Ovary (tissue), 9 donors: ENCODE data around the gene FGFBP2. TPM values are rescaled to one million over a fixed set of nuclear protein-coding genes. Genes with fewer than 3 reads are reported as not detected.

Experiments used
- DNase-seq, 5 donors: peaks; one replicate each; pipeline ENCODE4 v3.0.0-alpha.2; 2019 to 2020
- H3K27ac ChIP-seq, 2 donors: fragments of 200-600 bp; one replicate each; pipeline versions ENCODE4 v1.5.1 to v1.8.0; 2019 to 2022
- H3K27me3 ChIP-seq: fragments of 200-600 bp; one replicate; pipeline ENCODE4 v1.8.0; 2022
- H3K36me3 ChIP-seq: fragments of 200-600 bp; sonication (generic); one replicate; pipeline ENCODE4 v1.5.1; 2019
- H3K4me1 ChIP-seq: one replicate; pipeline ENCODE4 v1.8.1; 2013; ENCODE audit warnings: mild to moderate bottlenecking, moderate library complexity; ENCODE audit not compliant: insufficient read depth
- H3K4me3 ChIP-seq: fragments of 200-600 bp; sonication (generic); one replicate; pipeline ENCODE4 v1.5.1; 2017
- H3K9me3 ChIP-seq, 2 donors: fragments of 200-600 bp in 1 of 2; sonication (generic) in 1 of 2; one replicate each; pipeline versions ENCODE4 v1.5.1 to v1.8.1; 2013 to 2019; ENCODE audit warnings: mild to moderate bottlenecking in 1 of 2, moderate library complexity in 1 of 2
- EP300 ChIP-seq: sonication (generic); formaldehyde crosslinking; IDR thresholded peaks from one replicate; pipeline ENCODE4 v1.6.1; 2017; ENCODE audit warnings: antibody characterized with exemption
- POLR2A ChIP-seq: fragments of 450-650 bp; IDR thresholded peaks from one replicate; pipeline ENCODE4 v1.6.1; 2017; ENCODE audit warnings: antibody characterized with exemption, mild to moderate bottlenecking, moderate library complexity
- WGBS, 3 donors: extraction: QIAGEN DNeasy Blood & Tissue Kit in 1 of 3; methylation state at CpG; one replicate each; pipeline versions ENCODE4 v1.1.5 to v1.1.7; 2013 to 2017; 5-methylcytosine and 5-hydroxymethylcytosine counted together
- intact Hi-C, 4 donors: fragments of 100-400 bp; cut with DNase I; formaldehyde crosslinking; loops; one replicate each; pipeline versions ENCODE4 v1.11.0 to v1.15.1; 2022 to 2023
- polyA plus RNA-seq, 2 donors: library from polyadenylated mRNA; stranded (reverse); fragments of 200-250 nt in 1 of 2; fragments of 350-450 nt in 1 of 2; fragmentation: Illumina TruSeq in 1 of 2; extraction: RNeasy Lipid Tissue Mini Kit (QIAGEN cat#74804) in 1 of 2; gene quantifications; one replicate each; pipeline ENCODE4 v1.2.3, GENCODE V29; 2013 to 2014
- total RNA-seq, 7 donors: library from RNA; depleted of rRNA in 2 of 7; stranded (reverse); fragments of >200 nt in 2 of 7; fragmentation: NEBNext Ultra II Directional in 3 of 7; extraction: Animal tissue kit (Norgen Biotek cat#: 25700) in 3 of 7; gene quantifications; one replicate each; pipeline versions ENCODE4 v1.1.0 to v1.2.4, GENCODE V29; 2016 to 2023
- TF ChIP-seq, protein P1 (sequence below), 3 donors: fragments of 450-650 bp in 2 of 3; fragments of 200-600 bp in 1 of 3; IDR thresholded peaks; one replicate each; pipeline versions ENCODE4 v1.5.1 to v1.8.0; 2016 to 2022; ENCODE audit warnings: antibody characterized with exemption in 3 of 3, mild to moderate bottlenecking in 1 of 3
- donor health status: DM: no; HTN: no; CAD: no; lungs with moderate emphysema.
- donor health status: DM: no; HTN: no; CAD: no.
- donor health status: Bipolar disorder and iron deficiency.
- donor health status: DM: yes; HTN: yes; CAD: no.
- donor health status: DM: no; HTN: no; CAD: no.
- donor health status: DM: yes; HTN: yes; CAD: no.

The FGFBP2 gene
- total and polyA plus RNA-seq, 9 donors: 0.20 to 2.2 (median 1.0) TPM; not detected in 3

DNA sequence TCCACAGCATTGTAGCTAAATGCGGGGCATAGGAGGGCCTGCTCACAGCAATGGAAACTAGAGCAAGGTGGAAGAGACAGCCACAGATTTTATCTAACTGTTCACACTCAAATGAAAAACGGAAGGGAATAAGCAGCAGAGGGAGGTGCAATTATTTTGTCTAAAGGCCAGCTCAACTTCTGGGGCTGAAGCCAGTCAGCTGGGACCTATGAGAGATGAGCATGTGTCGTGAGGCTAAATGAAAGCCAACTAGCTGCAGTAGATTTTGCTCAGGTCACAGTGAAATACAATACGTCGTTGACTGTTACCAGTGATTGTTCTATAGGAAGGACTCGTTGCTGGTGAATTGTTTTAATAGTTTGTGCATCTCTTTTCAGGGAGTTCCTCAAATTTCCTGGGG lies 26.4 kb upstream of the FGFBP2 start:
- Histone ChIP-seq H3K27me3 (no peaks in the 10 kb centered on the region), H3K4me3 (no peak overlapping the region), H3K9me3 (no peaks in the 10 kb centered on the region), H3K27ac (no peak overlapping the region), H3K4me1 (no peaks in the 10 kb centered on the region), H3K36me3 (no peaks in the 10 kb centered on the region)
- no peak for DNase-seq
- intact Hi-C loops: no loop called here
- TF ChIP-seq, protein P1, sequence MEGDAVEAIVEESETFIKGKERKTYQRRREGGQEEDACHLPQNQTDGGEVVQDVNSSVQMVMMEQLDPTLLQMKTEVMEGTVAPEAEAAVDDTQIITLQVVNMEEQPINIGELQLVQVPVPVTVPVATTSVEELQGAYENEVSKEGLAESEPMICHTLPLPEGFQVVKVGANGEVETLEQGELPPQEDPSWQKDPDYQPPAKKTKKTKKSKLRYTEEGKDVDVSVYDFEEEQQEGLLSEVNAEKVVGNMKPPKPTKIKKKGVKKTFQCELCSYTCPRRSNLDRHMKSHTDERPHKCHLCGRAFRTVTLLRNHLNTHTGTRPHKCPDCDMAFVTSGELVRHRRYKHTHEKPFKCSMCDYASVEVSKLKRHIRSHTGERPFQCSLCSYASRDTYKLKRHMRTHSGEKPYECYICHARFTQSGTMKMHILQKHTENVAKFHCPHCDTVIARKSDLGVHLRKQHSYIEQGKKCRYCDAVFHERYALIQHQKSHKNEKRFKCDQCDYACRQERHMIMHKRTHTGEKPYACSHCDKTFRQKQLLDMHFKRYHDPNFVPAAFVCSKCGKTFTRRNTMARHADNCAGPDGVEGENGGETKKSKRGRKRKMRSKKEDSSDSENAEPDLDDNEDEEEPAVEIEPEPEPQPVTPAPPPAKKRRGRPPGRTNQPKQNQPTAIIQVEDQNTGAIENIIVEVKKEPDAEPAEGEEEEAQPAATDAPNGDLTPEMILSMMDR (IDR thresholded peaks at IDR 0.05): no peak
- no peak for TF ChIP-seq POLR2A
- no peak for TF ChIP-seq EP300
- 72 to 75% (median 74%) methylated on average over 6 of the region's 6 CpGs for WGBS, 3 donors

DNA sequence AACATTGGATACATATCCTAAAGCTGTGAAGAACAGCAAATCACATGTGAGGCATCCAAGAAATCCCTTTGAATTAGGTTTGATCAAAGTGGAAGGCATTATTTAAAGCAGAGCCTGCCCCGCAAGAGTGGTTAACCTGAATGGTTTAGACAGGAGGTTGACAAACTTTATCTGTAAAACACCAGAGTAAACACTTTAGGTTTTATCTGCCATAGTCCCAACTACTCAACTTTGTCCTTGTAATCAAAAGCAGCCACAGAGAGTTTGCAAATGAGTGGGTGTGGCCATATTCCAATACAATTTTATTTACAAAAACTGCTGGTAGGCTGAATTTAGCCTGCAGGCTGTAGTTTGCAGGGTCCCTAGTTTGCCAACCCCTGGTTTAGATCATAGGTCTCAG lies 25.2 kb upstream of the FGFBP2 start:
- no peaks in the 10 kb centered on the region for H3K4me1 ChIP-seq
- DNase-seq: no peak
- H3K27ac ChIP-seq: no peak overlapping the region
- no peaks in the 10 kb centered on the region for H3K27me3 ChIP-seq
- TF ChIP-seq, protein P1 (IDR thresholded peaks at IDR 0.05): no peak
- TF ChIP-seq POLR2A: no peak
- no peak for TF ChIP-seq EP300
- no peak overlapping the region for H3K4me3 ChIP-seq
- intact Hi-C loops: no loop called here
- H3K36me3 ChIP-seq: no peaks in the 10 kb centered on the region
- 66 to 94% (median 81%) methylated on average over 1 of the region's 1 CpG for WGBS, 3 donors
- no peaks in the 10 kb centered on the region for H3K9me3 ChIP-seq

DNA sequence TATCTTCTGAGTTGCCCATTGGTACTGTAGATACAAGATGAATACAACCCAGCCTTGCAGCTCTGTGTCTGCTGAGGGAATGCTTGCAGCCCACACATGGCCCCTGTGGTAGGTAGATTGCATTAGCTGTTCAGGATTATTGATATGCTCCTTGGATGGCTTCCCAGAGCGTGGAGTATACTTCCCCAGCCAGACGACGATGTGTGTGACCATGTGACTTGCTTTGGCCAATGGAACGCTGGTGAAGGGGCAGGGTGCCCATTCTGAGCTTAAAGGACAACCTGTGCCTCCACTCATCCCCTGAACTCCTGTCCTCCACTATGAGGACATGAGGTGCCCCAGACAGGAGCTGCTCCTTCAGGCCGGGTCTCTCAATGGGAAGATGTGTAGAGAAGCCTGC lies 23.9 kb upstream of the FGFBP2 start:
- H3K4me1 ChIP-seq: no peaks in the 10 kb centered on the region
- WGBS, 3 donors: 64 to 73% (median 67%) methylated on average over 5 of the region's 5 CpGs
- H3K4me3 ChIP-seq: no peak overlapping the region
- no peak overlapping the region for H3K27ac ChIP-seq
- no peaks in the 10 kb centered on the region for H3K9me3 ChIP-seq
- DNase-seq: no peak
- no peak for TF ChIP-seq POLR2A
- no peak for TF ChIP-seq EP300
- TF ChIP-seq, protein P1 (IDR thresholded peaks at IDR 0.05): no peak
- H3K27me3 ChIP-seq: no peaks in the 10 kb centered on the region
- H3K36me3 ChIP-seq: no peaks in the 10 kb centered on the region
- intact Hi-C loops: no loop called here

DNA sequence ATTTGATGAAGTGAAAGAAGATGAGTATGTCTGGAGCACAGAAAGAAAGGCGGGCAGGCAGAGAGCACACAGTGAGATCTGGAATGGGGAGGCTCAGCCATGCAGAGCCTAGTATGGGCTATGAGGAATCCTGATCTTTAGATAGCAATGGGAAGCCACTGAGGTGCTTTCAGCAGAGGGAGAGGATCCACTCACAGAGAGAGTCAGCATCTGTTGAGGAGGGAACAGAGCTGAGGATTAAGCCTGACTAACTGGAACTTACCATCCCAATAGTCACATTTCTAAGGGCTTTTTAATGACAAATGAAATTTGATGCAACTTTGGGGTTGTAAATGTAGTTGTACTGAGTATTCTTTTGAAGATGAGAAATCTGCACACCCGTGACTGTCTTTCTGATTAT lies 20.6 kb upstream of the FGFBP2 start:
- Histone ChIP-seq H3K36me3 (no peaks in the 10 kb centered on the region), H3K4me3 (no peak overlapping the region), H3K27me3 (no peaks in the 10 kb centered on the region), H3K9me3 (no peaks in the 10 kb centered on the region), H3K4me1 (no peaks in the 10 kb centered on the region), H3K27ac (no peak overlapping the region)
- TF ChIP-seq POLR2A: no peak
- TF ChIP-seq, protein P1 (IDR thresholded peaks at IDR 0.05): no peak
- TF ChIP-seq EP300: no peak
- 80 to 90% (median 88%) methylated on average over 2 of the region's 2 CpGs for WGBS, 3 donors
- DNase-seq: no peak
- intact Hi-C loops: no loop called here
